ENCODE results near the gene ANXA5.

The ANXA5 gene

GRCh38 chr4:121712001-121712651, 15.3 kb upstream of the ANXA5 start:
- H3K4me3 ChIP-seq (ENCODE audit: insufficient read depth, low read depth, low read length), result peak overlapping the region; percentile 12
- H3K9me3 ChIP-seq (ENCODE audit: control insufficient read depth, low read length), result no peaks in the 10 kb centered on the region
- no peaks in the 10 kb centered on the region for H3K36me3 ChIP-seq (ENCODE audit: control insufficient read depth, insufficient read depth, low read length)
- peak overlapping the region; percentile 89 for H3K27ac ChIP-seq (ENCODE audit: insufficient read depth, low read depth, low read length, poor library complexity, severe bottlenecking)
- H3K27me3 ChIP-seq (ENCODE audit: control insufficient read depth, insufficient read depth, low read length, poor library complexity, severe bottlenecking), result no peaks in the 10 kb centered on the region
- peaks cover 14% of the 10 kb centered on the region for H3K4me1 ChIP-seq (ENCODE audit: control insufficient read depth, insufficient read depth, low read length)
- 51 to 52% methylated on average over 7 of the region's 7 CpGs for WGBS, 2 experiments

GRCh38 chr4:121711263-121712000, 14.7 kb upstream of the ANXA5 start:
- peak overlapping the region; percentile 89 for H3K27ac ChIP-seq (ENCODE audit: insufficient read depth, low read depth, low read length, poor library complexity, severe bottlenecking)
- no peaks in the 10 kb centered on the region for H3K36me3 ChIP-seq (ENCODE audit: control insufficient read depth, insufficient read depth, low read length)
- 0 to 1% methylated on average over 18 of the region's 18 CpGs for WGBS, 2 experiments
- H3K4me1 ChIP-seq (ENCODE audit: control insufficient read depth, insufficient read depth, low read length), result peaks cover 14% of the 10 kb centered on the region
- H3K4me3 ChIP-seq (ENCODE audit: insufficient read depth, low read depth, low read length), result peak overlapping the region; percentile 12
- no peaks in the 10 kb centered on the region for H3K27me3 ChIP-seq (ENCODE audit: control insufficient read depth, insufficient read depth, low read length, poor library complexity, severe bottlenecking)
- no peaks in the 10 kb centered on the region for H3K9me3 ChIP-seq (ENCODE audit: control insufficient read depth, low read length)

GRCh38 chr4:121709766-121710405, 13.1 kb upstream of the ANXA5 start:
- Histone ChIP-seq H3K9me3 (ENCODE audit: control insufficient read depth, low read length) (no peaks in the 10 kb centered on the region), H3K4me3 (ENCODE audit: insufficient read depth, low read depth, low read length) (no peak overlapping the region), H3K4me1 (ENCODE audit: control insufficient read depth, insufficient read depth, low read length) (peaks cover 14% of the 10 kb centered on the region), H3K36me3 (ENCODE audit: control insufficient read depth, insufficient read depth, low read length) (no peaks in the 10 kb centered on the region), H3K27ac (ENCODE audit: insufficient read depth, low read depth, low read length, poor library complexity, severe bottlenecking) (no peak overlapping the region), H3K27me3 (ENCODE audit: control insufficient read depth, insufficient read depth, low read length, poor library complexity, severe bottlenecking) (no peaks in the 10 kb centered on the region)
- WGBS, 2 experiments, result 89 to 93% methylated on average over 3 of the region's 3 CpGs

GRCh38 chr4:121707344-121707743, 10.6 kb upstream of the ANXA5 start:
- Histone ChIP-seq H3K27ac (ENCODE audit: insufficient read depth, low read depth, low read length, poor library complexity, severe bottlenecking) (no peak overlapping the region), H3K27me3 (ENCODE audit: control insufficient read depth, insufficient read depth, low read length, poor library complexity, severe bottlenecking) (no peaks in the 10 kb centered on the region), H3K4me1 (ENCODE audit: control insufficient read depth, insufficient read depth, low read length) (peaks cover 12% of the 10 kb centered on the region), H3K36me3 (ENCODE audit: control insufficient read depth, insufficient read depth, low read length) (no peaks in the 10 kb centered on the region), H3K4me3 (ENCODE audit: insufficient read depth, low read depth, low read length) (no peak overlapping the region), H3K9me3 (ENCODE audit: control insufficient read depth, low read length) (no peaks in the 10 kb centered on the region)

GRCh38 chr4:121706595-121707021, 9.8 kb upstream of the ANXA5 start:
- Histone ChIP-seq H3K4me3 (ENCODE audit: insufficient read depth, low read depth, low read length) (no peak overlapping the region), H3K27ac (ENCODE audit: insufficient read depth, low read depth, low read length, poor library complexity, severe bottlenecking) (no peak overlapping the region), H3K9me3 (ENCODE audit: control insufficient read depth, low read length) (no peaks in the 10 kb centered on the region), H3K36me3 (ENCODE audit: control insufficient read depth, insufficient read depth, low read length) (no peaks in the 10 kb centered on the region), H3K4me1 (ENCODE audit: control insufficient read depth, insufficient read depth, low read length) (peaks cover 5% of the 10 kb centered on the region), H3K27me3 (ENCODE audit: control insufficient read depth, insufficient read depth, low read length, poor library complexity, severe bottlenecking) (no peaks in the 10 kb centered on the region)
- WGBS, 2 experiments, result 74 to 82% methylated on average over 4 of the region's 4 CpGs

GRCh38 chr4:121705521-121705920, 8.7 kb upstream of the ANXA5 start:
- H3K4me1 ChIP-seq (ENCODE audit: control insufficient read depth, insufficient read depth, low read length), result no peaks in the 10 kb centered on the region
- no peaks in the 10 kb centered on the region for H3K9me3 ChIP-seq (ENCODE audit: control insufficient read depth, low read length)
- no peak overlapping the region for H3K4me3 ChIP-seq (ENCODE audit: insufficient read depth, low read depth, low read length)
- H3K36me3 ChIP-seq (ENCODE audit: control insufficient read depth, insufficient read depth, low read length), result no peaks in the 10 kb centered on the region
- 90 to 93% methylated on average over 6 of the region's 6 CpGs for WGBS, 2 experiments
- no peak overlapping the region for H3K27ac ChIP-seq (ENCODE audit: insufficient read depth, low read depth, low read length, poor library complexity, severe bottlenecking)
- H3K27me3 ChIP-seq (ENCODE audit: control insufficient read depth, insufficient read depth, low read length, poor library complexity, severe bottlenecking), result no peaks in the 10 kb centered on the region

- H3K4me1 ChIP-seq (ENCODE audit: control insufficient read depth, insufficient read depth, low read length), result no peaks in the 10 kb centered on the region
- WGBS, 2 experiments, result 91 to 97% methylated on average over 4 of the region's 4 CpGs
Measured at GRCh38 chr4:121702136-121702535, 5.4 kb upstream of the ANXA5 start.

GRCh38 chr4:121701263-121701662, 4.5 kb upstream of the ANXA5 start:
- Histone ChIP-seq H3K9me3 (ENCODE audit: control insufficient read depth, low read length) (no peaks in the 10 kb centered on the region), H3K27ac (ENCODE audit: insufficient read depth, low read depth, low read length, poor library complexity, severe bottlenecking) (no peak overlapping the region), H3K4me1 (ENCODE audit: control insufficient read depth, insufficient read depth, low read length) (no peaks in the 10 kb centered on the region), H3K4me3 (ENCODE audit: insufficient read depth, low read depth, low read length) (no peak overlapping the region), H3K27me3 (ENCODE audit: control insufficient read depth, insufficient read depth, low read length, poor library complexity, severe bottlenecking) (no peaks in the 10 kb centered on the region), H3K36me3 (ENCODE audit: control insufficient read depth, insufficient read depth, low read length) (no peaks in the 10 kb centered on the region)
- WGBS, 2 experiments, result 91 to 93% methylated on average over 3 of the region's 3 CpGs

More at GRCh38 chr4:121702136-121702535, 5.4 kb upstream of the ANXA5 start:
- Histone ChIP-seq H3K9me3 (ENCODE audit: control insufficient read depth, low read length) (no peaks in the 10 kb centered on the region), H3K4me3 (ENCODE audit: insufficient read depth, low read depth, low read length) (no peak overlapping the region), H3K27ac (ENCODE audit: insufficient read depth, low read depth, low read length, poor library complexity, severe bottlenecking) (no peak overlapping the region), H3K27me3 (ENCODE audit: control insufficient read depth, insufficient read depth, low read length, poor library complexity, severe bottlenecking) (no peaks in the 10 kb centered on the region), H3K36me3 (ENCODE audit: control insufficient read depth, insufficient read depth, low read length) (no peaks in the 10 kb centered on the region)

GRCh38 chr4:121698236-121698671, 1.5 kb upstream of the ANXA5 start:
- Histone ChIP-seq H3K4me1 (ENCODE audit: control insufficient read depth, insufficient read depth, low read length) (peaks cover 6% of the 10 kb centered on the region), H3K27ac (ENCODE audit: insufficient read depth, low read depth, low read length, poor library complexity, severe bottlenecking) (no peak overlapping the region), H3K36me3 (ENCODE audit: control insufficient read depth, insufficient read depth, low read length) (no peaks in the 10 kb centered on the region), H3K4me3 (ENCODE audit: insufficient read depth, low read depth, low read length) (no peak overlapping the region), H3K27me3 (ENCODE audit: control insufficient read depth, insufficient read depth, low read length, poor library complexity, severe bottlenecking) (no peaks in the 10 kb centered on the region), H3K9me3 (ENCODE audit: control insufficient read depth, low read length) (no peaks in the 10 kb centered on the region)
- WGBS, 2 experiments, result 81 to 82% methylated on average over 5 of the region's 5 CpGs

GRCh38 chr4:121697564-121697963, 784 bp upstream of the ANXA5 start:
- Histone ChIP-seq H3K27ac (ENCODE audit: insufficient read depth, low read depth, low read length, poor library complexity, severe bottlenecking) (no peak overlapping the region), H3K4me3 (ENCODE audit: insufficient read depth, low read depth, low read length) (peak overlapping the region; percentile 77), H3K4me1 (ENCODE audit: control insufficient read depth, insufficient read depth, low read length) (peaks cover 6% of the 10 kb centered on the region), H3K9me3 (ENCODE audit: control insufficient read depth, low read length) (no peaks in the 10 kb centered on the region), H3K36me3 (ENCODE audit: control insufficient read depth, insufficient read depth, low read length) (no peaks in the 10 kb centered on the region), H3K27me3 (ENCODE audit: control insufficient read depth, insufficient read depth, low read length, poor library complexity, severe bottlenecking) (no peaks in the 10 kb centered on the region)
- WGBS, 2 experiments, result 69 to 71% methylated on average over 8 to 9 of the region's 9 CpGs
